Measurements from ENCODE around the gene ZSWIM6. TPM values are rescaled to one million over a fixed set of nuclear protein-coding genes. Genes with fewer than 3 reads are reported as not detected.

ZSWIM6 gene
- total RNA-seq, 1 donor from 2014 or later = 7.4 TPM

DNA sequence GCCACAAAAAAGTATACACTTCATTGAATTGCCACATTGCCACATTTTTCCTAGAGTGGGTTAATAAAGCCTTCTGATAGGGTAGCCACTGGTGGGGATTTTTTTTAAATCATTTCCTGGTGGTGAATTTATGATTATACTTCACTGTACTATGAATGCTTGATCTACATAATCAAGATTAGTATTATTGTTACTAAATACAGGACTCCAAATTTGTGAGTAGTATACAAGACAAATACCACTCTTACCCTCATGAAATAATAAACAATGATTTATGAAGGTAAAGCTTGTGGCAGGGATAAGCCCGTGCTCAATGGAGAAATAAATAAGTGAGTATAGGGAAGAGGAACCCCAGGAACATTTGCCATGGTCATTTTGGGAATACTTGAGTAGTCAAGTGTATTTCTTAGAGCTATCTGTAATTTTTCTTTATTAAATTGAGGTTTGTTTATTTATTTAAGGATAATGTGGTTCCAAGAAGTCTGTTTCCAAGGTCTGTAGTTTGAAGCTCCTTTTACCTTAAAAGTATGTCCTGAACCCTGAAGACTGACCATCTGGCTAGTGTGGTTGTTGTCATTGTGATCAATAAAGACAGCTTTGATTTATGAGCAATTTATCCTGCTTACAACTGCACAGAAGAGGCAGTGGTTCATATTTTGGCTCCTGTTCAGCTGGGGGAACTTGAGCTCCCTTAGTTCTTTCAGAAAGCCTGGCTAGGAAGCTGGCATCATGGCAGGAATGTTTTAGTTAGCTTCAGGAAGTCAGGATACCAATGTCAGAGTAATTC lies 118.6 kb downstream of the ZSWIM6 start:
- Mint-ChIP-seq H3K36me3 (ENCODE audit: low read depth) (peaks cover 6% of the 10 kb centered on the region), H3K9me3 (peaks cover 6% of the 10 kb centered on the region), H3K27me3 (no peaks in the 10 kb centered on the region), H3K4me1 (no peaks in the 10 kb centered on the region), H3K27ac (no peak overlapping the region), H3K4me3 (no peak overlapping the region)
- DNase-seq = no peak
- intact Hi-C loops (cut with micrococcal nuclease) = no loop called here

DNA sequence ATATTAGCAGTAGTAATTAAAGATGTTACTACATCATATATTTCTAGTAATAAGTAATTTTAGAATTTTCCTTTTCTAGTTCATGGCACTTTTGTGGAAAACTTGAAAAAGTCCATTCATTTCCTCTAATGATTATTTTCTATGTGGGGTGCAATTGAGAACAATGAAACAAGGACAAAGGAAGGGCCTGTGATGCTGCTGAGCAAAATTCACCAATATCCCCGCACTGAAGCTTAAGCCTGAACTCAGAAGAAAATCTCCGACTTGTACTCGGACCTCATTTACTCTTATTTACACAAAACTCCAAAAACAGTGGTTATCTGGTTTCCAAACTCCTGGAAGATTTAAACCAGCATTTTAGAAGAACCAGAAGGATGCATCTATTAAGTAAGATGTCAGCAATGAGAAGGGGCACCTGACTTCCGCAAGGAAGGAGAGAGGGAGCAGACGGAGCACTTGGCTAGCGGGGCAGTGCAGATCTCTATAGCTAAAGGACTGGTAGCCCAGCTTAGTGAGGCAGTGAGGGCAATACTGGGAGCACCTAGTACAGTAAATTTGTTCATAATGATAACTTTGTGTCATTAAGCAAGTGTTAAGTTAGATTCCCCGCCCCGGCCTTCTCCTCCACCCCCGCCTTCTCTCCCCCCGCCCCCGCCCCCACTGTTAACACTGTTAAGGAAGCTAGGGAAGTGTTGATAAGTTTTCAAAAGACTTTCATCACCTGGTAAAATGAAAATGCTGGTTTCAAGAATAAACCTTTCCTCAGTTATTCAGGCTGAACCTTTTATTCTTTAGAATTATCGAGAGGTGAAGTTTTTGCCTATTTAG lies 123.3 kb downstream of the ZSWIM6 start:
- Mint-ChIP-seq H3K36me3 (ENCODE audit: low read depth) (no peaks in the 10 kb centered on the region), H3K9me3 (no peaks in the 10 kb centered on the region), H3K4me1 (no peaks in the 10 kb centered on the region), H3K27me3 (no peaks in the 10 kb centered on the region), H3K27ac (no peak overlapping the region), H3K4me3 (no peak overlapping the region)
- DNase-seq = no peak
- intact Hi-C loops (cut with micrococcal nuclease) = no loop called here

GRCh38 chr5:61460471-61460870 lies 128.4 kb downstream of the ZSWIM6 start:
- DNase-seq = no peak
- intact Hi-C loops (cut with micrococcal nuclease) = no loop called here
- Mint-ChIP-seq H3K4me1 (no peaks in the 10 kb centered on the region), H3K4me3 (no peak overlapping the region), H3K27ac (no peak overlapping the region), H3K9me3 (no peaks in the 10 kb centered on the region), H3K27me3 (no peaks in the 10 kb centered on the region), H3K36me3 (ENCODE audit: low read depth) (no peaks in the 10 kb centered on the region)

DNA sequence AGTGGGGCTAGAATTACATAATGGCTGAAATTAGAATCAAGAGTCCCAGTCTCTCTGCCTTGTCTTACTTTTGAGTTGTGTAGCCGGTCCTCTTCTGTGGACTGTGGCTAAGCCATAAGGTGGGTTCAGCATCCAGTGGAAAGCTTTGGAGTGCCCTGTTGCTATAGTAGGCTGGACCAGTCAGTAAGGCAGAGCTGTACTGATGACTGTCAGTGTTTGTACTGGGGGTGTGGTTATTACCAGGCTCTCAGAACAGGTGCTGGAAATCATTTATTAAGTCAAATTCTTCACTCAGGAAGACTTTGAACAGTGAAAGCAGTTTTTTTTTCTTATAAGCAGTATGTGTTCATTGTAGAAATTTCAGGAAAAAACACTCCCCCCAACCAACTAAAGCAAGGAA lies 129.4 kb downstream of the ZSWIM6 start:
- H3K27me3 Mint-ChIP-seq = no peaks in the 10 kb centered on the region
- intact Hi-C loops (cut with micrococcal nuclease) = no loop called here
- H3K4me3 Mint-ChIP-seq = no peak overlapping the region

DNA sequence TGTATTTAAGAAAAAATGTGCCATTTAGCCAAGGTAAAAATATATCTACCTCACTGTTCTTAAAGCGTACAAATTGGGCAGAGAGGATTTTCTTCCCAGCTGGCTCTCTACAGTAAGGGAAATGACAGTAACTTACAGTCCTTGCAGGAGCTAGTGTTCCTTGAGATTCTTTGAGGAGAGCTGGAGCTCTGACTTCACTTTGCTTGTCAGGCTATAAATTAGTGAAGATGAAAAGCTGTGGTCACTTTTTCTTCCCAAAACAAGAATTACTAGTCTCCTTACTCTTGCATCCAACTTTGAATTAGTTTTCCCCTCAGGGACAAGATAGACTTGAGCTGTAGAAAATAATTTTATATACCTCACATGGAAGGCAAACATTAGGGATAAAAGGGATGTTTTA lies 129.9 kb downstream of the ZSWIM6 start:
- Mint-ChIP-seq H3K36me3 (ENCODE audit: low read depth) (no peaks in the 10 kb centered on the region), H3K4me1 (no peaks in the 10 kb centered on the region), H3K9me3 (no peaks in the 10 kb centered on the region), H3K27me3 (no peaks in the 10 kb centered on the region), H3K4me3 (no peak overlapping the region), H3K27ac (no peak overlapping the region)
- intact Hi-C loops (cut with micrococcal nuclease) = no loop called here
- no peak for DNase-seq

More for the DNA sequence above, 129.4 kb downstream of the ZSWIM6 start:
- Mint-ChIP-seq H3K9me3 (no peaks in the 10 kb centered on the region), H3K4me1 (no peaks in the 10 kb centered on the region), H3K27ac (no peak overlapping the region), H3K36me3 (ENCODE audit: low read depth) (no peaks in the 10 kb centered on the region)
- no peak for DNase-seq

- no peaks in the 10 kb centered on the region for H3K27me3 Mint-ChIP-seq
- H3K36me3 Mint-ChIP-seq (ENCODE audit: low read depth) = no peaks in the 10 kb centered on the region
- H3K27ac Mint-ChIP-seq = no peak overlapping the region
- H3K4me1 Mint-ChIP-seq = no peaks in the 10 kb centered on the region
- H3K9me3 Mint-ChIP-seq = no peaks in the 10 kb centered on the region
- no peak overlapping the region for H3K4me3 Mint-ChIP-seq
- intact Hi-C loops (cut with micrococcal nuclease) = no loop called here
- DNase-seq = no peak
Observed at GRCh38 chr5:61463596-61463995, 131.5 kb downstream of the ZSWIM6 start.

GRCh38 chr5:61464512-61464911 lies 132.5 kb downstream of the ZSWIM6 start:
- no peaks in the 10 kb centered on the region for H3K4me1 Mint-ChIP-seq
- H3K9me3 Mint-ChIP-seq = no peaks in the 10 kb centered on the region
- intact Hi-C loops (cut with micrococcal nuclease) = no loop called here
- no peaks in the 10 kb centered on the region for H3K27me3 Mint-ChIP-seq
- H3K36me3 Mint-ChIP-seq (ENCODE audit: low read depth) = no peaks in the 10 kb centered on the region
- DNase-seq = no peak
- H3K27ac Mint-ChIP-seq = no peak overlapping the region
- H3K4me3 Mint-ChIP-seq = no peak overlapping the region

DNA sequence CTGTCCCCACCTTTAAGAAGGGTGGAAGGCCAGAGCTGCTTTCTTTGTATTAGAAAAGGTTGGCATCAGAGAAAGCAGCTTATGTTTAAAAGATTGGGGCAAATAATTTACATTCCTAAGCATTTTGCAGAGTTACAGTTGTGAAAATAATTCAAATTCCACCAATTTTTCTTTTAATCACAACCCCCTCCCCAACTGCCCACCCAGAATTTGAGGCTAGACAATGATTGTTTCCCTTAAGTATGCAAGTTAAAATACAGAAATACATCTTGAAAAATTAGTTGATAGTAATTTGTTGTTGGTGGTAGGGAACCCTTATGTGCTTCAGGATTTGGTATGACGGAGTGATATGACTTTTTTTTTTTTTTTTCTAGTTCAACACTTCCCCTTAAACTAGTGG lies 133.0 kb downstream of the ZSWIM6 start:
- intact Hi-C loops (cut with micrococcal nuclease) = no loop called here
- H3K27ac Mint-ChIP-seq = no peak overlapping the region
- no peak for DNase-seq
- no peaks in the 10 kb centered on the region for H3K27me3 Mint-ChIP-seq
- H3K4me3 Mint-ChIP-seq = no peak overlapping the region
- H3K4me1 Mint-ChIP-seq = no peaks in the 10 kb centered on the region
- no peaks in the 10 kb centered on the region for H3K9me3 Mint-ChIP-seq
- no peaks in the 10 kb centered on the region for H3K36me3 Mint-ChIP-seq (ENCODE audit: low read depth)

- intact Hi-C loops (cut with micrococcal nuclease) = no loop called here
- Mint-ChIP-seq H3K9me3 (no peaks in the 10 kb centered on the region), H3K27me3 (no peaks in the 10 kb centered on the region), H3K4me3 (no peak overlapping the region), H3K27ac (no peak overlapping the region), H3K36me3 (ENCODE audit: low read depth) (no peaks in the 10 kb centered on the region), H3K4me1 (no peaks in the 10 kb centered on the region)
- no peak for DNase-seq
Observed at GRCh38 chr5:61465496-61465895, 133.4 kb downstream of the ZSWIM6 start.

- no peaks in the 10 kb centered on the region for H3K4me1 Mint-ChIP-seq
- H3K27ac Mint-ChIP-seq = no peak overlapping the region
- no peak overlapping the region for H3K4me3 Mint-ChIP-seq
- H3K9me3 Mint-ChIP-seq = peaks cover 3% of the 10 kb centered on the region
- H3K27me3 Mint-ChIP-seq = no peaks in the 10 kb centered on the region
- no peak for DNase-seq
- no peaks in the 10 kb centered on the region for H3K36me3 Mint-ChIP-seq (ENCODE audit: low read depth)
- intact Hi-C loops (cut with micrococcal nuclease) = no loop called here
Observed at GRCh38 chr5:61466017-61466416, 134.0 kb downstream of the ZSWIM6 start.

- no peak for DNase-seq
- Mint-ChIP-seq H3K36me3 (ENCODE audit: low read depth) (no peaks in the 10 kb centered on the region), H3K27me3 (no peaks in the 10 kb centered on the region), H3K27ac (no peak overlapping the region), H3K9me3 (peaks cover 6% of the 10 kb centered on the region), H3K4me1 (peaks cover 4% of the 10 kb centered on the region), H3K4me3 (no peak overlapping the region)
- intact Hi-C loops (cut with micrococcal nuclease) = no loop called here
Observed at GRCh38 chr5:61467766-61468482, 135.9 kb downstream of the ZSWIM6 start.

DNA sequence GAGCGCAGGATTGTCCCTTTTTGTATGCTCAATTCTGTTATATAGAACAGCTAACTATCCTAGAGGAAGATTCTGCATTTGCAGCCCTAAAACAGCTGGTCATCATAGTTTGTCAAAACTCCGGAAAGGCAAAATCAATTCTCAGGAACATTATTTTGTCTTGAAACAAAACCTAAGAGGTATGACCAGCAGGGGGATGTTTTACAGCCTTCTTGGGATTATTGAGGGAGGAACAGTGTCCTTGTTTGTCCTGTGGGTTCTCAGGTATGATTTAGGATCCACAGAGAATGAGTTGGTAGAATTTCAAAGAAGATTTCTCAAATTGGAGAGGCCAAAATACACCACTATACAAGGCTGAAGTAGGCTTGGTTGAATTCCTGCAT lies 136.4 kb downstream of the ZSWIM6 start:
- H3K4me1 Mint-ChIP-seq = peaks cover 4% of the 10 kb centered on the region
- peaks cover 6% of the 10 kb centered on the region for H3K9me3 Mint-ChIP-seq
- intact Hi-C loops (cut with micrococcal nuclease) = no loop called here
- H3K27ac Mint-ChIP-seq = no peak overlapping the region
- DNase-seq = no peak
- no peaks in the 10 kb centered on the region for H3K27me3 Mint-ChIP-seq
- H3K36me3 Mint-ChIP-seq (ENCODE audit: low read depth) = no peaks in the 10 kb centered on the region
- no peak overlapping the region for H3K4me3 Mint-ChIP-seq

- peaks cover 6% of the 10 kb centered on the region for H3K9me3 Mint-ChIP-seq
- no peak overlapping the region for H3K27ac Mint-ChIP-seq
- intact Hi-C loops (cut with micrococcal nuclease) = no loop called here
- H3K27me3 Mint-ChIP-seq = no peaks in the 10 kb centered on the region
- no peak overlapping the region for H3K4me3 Mint-ChIP-seq
- DNase-seq = no peak
- peaks cover 3% of the 10 kb centered on the region for H3K36me3 Mint-ChIP-seq (ENCODE audit: low read depth)
- H3K4me1 Mint-ChIP-seq = peaks cover 4% of the 10 kb centered on the region
Observed at GRCh38 chr5:61471352-61471751, 139.3 kb downstream of the ZSWIM6 start.
